Anterior cingulate cortex (tissue), 58 donors: ENCODE results near the gene GJD3.

Experiments
- DNase-seq, 58 donors: peaks; one replicate each; lab custom pipeline; 2025; lab: John Stamatoyannopoulos, UW

Gene GJD3

DNA sequence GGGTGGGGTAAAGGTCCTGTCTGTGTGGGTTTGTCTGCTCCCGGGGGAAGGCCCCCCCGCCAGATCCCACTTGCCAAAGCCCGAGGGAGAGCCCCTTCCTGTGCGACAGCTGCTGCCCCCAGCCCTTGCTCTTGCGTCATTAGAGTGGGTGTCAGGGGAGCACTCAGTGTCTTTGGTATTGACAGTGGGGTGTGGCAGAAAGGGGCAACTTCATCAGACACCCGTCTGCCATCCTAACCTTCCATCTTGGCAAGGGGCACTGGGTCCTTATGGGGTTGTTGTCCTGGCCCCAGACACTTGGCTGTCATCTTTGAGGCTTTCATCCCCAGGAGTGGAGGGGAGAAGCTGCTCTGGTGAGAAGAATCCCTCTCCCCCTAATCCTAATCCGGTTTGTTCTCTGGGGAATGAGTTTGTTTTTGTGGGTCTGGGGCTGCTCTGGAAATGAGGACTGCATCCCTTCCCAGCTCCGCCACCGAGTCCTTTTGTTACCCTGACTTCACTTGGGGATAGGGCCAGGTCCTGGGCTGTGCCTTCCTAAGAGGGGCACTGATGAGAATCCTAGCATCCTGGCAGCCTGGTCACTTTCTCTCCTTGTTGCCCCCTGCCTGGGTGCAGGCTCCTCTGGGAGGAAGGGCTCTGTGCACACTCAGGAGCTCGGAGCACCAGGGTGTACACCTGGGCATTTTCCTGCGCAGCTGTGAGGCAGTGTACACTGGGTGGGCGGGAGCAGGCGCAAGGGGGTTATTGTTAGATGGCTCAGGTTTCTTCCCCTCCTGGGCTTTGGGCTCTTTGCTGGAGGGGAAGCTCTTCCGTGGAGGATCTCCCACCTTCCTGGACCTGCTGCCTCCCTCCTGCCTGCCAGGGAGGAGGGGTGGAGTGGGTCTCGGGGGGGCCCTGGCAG is 21.1 kb downstream of the GJD3 start:
- no peak for DNase-seq

- no peak for DNase-seq
These were observed 21.9 kb downstream of the GJD3 start for GRCh38 chr17:40342504-40343218.

DNA sequence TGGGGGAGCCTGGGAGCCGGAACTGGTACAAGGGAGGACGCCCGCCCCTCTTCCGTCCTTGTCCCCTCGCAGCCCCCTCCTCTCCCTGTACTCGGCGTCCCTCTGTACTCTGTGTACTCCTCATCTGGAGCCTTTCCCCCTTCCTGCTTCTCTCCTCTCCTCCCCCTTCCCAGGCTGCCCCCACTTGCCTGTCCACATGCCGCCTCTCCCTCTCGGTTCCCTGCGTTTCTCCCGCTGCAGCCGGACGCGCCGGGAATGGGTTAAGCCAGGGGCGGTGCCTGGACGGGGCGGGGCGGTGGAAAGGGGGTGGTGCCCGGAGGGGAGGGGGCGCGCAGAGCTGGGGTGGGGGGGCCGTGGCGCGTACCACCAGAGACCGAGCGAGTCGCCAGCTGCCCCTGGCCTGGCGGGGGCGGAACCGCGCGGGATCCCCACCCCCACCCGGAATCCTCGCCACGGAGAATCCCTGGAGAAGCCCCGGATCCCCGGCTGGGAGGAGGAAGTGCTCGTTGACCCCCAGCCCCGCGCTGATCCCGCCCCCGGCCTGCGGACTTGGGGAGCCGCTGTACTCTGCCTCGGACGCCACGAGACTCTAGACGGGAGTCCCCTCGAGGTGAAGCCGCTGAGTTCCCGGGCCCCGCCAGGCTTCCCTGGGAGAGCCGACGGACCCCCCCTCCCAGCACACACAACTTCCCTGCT is 22.6 kb downstream of the GJD3 start:
- DNase-seq: peak in 47 of 58 donors; percentile 24 to 83 (median 54)

DNA sequence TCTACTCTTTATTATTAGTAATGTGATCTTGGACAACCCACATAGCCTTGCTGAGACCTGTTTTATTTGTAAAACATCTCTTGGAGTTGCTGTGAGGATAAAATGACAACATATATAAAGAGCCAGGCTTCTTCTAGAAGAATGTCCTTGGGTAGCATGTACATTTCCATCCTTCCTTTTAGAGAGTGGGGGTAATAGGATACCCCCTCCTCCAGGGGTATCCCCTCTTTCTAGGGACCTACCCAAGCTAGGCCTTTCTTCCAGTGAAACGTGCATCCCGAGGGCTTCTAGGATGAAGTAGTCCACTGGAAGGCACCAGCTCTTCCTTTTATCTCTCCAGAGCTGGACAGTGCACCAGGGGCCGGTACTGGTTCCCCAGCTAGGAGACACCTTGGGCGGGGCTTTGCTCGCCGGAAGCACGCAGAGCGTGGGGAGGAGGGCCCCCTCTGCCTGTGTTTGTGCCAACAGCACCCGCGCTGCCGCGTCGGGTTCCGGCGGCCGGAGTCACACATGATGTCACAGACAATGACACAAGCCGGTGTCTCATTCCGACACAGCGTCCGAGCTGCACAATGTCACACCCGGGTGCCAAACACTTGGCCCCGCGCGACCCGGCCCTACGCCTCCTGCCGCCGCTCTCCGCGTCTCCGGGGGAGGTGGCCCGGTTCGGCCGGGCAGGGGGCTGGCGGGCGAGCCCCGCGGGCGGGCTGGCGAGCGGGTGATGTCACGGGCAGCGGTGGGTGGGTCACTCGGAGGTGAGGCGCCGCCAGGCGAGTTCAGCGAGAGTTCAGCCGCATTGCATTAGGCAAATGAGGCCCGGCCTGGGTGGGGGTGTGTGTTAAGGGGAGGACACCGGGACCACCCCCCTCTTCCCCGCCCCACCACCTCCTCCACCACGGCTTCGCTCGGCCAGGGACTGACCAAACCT is 23.4 kb downstream of the GJD3 start:
- peak in 48 of 58 donors; percentile 22 to 89 (median 60) for DNase-seq

GRCh38 chr17:40340327-40340726 is 24.2 kb downstream of the GJD3 start:
- no peak for DNase-seq

DNA sequence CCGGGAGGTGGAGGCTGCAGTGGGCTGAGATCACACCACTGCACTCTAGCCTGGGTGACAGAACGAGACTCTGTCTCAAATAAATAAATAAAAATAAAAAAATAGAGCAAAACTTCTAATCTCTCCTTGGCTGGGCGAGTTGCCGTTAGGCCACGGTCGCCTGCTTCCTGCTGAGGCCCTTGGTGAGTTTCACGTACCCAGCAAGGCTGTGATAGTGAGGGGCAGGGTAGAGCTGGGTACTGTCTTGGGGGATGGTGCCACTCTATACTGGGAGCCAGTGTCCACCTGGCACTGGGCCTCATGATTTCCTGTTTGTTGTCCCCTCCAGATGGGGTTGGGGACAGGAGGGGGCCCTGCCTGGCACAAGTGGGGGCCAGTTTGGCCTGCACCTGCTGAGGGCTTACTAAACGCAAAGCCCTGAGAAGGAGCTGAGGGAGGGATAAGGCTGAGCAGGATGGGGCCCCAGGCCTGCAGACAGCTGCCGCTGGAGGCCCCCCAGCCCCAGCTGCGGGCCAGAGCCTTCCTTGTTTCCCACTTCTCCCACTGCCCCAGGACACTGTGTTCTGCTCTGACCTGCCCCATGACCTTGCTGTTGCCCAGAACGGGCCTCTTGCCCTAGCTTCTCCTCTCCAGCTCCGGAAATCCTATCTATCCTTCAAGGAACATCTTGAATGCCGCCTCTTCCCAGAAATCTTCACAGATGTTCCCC is 25.4 kb downstream of the GJD3 start:
- DNase-seq: no peak

- DNase-seq: no peak
These were observed 26.5 kb downstream of the GJD3 start for GRCh38 chr17:40338058-40338457.

GRCh38 chr17:40337351-40337750 is 27.2 kb downstream of the GJD3 start:
- DNase-seq: peak in 4 of 58 donors; percentile 35 to 43 (median 42)

- no peak for DNase-seq
These were observed 28.9 kb downstream of the GJD3 start for GRCh38 chr17:40335620-40336019.

GRCh38 chr17:40333781-40334448 is 30.6 kb downstream of the GJD3 start:
- no peak for DNase-seq

DNA sequence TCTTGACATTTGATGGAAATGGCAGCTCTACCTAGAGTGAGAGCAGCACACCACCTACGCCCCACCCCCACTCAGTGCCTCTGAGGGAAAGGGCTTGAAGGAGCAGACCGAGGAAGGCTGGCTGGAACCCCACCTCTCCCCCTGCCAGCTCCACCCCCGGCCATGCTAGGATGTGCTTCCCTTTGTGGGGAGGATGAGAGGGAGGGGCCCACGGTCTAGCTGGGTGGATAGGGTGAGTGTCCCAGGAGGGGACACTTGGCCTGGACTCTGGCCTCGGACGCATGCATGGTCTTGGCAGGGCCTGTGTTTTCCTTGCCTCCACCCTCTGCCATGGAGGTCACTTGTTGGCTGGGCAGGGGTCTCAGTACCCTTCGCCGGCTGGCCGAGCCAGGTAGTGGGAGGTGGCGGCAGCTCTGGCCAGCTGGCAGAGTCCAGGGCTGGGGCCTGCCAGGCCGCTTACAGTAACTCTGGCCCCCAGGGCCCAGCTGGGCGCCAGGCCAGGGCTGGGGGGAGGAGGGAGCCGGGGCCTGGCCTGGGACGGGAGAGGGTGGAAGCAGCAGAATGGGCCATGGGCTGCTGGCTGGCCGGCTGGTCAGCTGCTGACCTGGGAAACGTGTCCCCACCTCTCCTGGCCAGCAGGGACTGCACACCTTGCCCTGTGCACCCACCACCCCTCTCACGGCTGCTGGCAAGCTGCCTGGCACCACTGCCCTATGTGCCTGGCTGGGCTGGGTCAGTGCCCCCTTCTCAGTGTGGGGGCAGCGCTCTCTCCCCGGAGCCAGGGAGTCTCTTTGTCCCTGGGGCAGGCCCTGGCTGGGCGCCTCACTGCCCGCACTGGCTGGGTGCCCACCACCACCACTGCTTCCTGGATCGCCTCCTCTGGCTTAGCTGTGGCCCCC is 32.5 kb downstream of the GJD3 start:
- DNase-seq: peak in 53 of 58 donors; percentile 31 to 91 (median 77)

GRCh38 chr17:40330850-40331470 is 33.6 kb downstream of the GJD3 start:
- DNase-seq: no peak

DNA sequence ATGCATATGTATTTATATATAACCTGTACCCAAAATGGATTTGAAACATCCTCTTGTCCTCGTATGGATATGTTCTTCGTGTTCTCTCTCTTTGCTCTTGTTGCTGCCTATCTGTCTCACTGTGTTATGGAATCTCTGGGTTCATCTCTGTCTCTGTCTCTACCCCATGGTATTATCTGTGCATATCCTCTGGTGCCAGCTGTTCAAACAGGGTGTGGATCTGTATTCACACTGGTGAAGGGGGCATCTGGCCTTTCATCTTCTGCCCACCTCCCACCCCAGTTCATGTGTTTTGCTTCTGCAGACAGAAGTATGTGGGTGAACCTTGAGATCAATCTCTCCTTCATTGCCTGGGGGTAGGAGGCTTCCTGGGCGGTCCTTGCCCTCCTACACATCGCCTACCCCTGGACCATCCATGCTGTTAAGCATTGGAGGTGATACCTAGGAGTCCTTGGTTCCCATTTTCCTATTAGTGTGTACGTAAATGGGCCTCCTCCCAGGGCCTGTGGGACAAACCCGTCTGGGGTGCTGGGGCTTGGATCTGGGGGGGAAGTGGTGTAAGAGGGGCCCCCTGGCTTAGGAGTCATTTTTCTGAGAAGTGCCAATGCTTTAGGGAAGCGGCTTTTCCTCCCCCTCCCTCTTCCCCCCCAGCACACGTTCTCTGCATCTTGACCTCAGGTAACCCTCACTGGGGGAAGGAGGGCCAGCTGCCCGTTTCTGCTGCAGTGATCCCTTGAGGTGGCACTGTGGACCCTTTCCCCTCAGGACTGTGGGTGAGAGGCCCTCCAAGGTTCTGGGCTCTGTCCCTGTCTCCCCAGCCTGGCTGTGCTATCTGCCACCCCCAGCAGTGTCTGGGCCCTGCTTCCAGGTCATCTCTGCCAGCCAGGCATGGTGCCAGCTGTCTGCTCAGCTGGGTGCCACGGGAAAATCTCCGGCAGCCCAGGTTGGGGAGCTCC is 34.4 kb downstream of the GJD3 start:
- DNase-seq: peak in 1 of 58 donors; percentile 48

- no peak for DNase-seq
These were observed 36.2 kb downstream of the GJD3 start for GRCh38 chr17:40328386-40328766.

GRCh38 chr17:40327735-40328385 is 36.7 kb downstream of the GJD3 start:
- no peak for DNase-seq
